WI38 (cell line): ENCODE measurements around the gene RRAGD.
"Not testable (repeated sequence)": the region's sequence is repeated elsewhere in the genome, so short reads cannot be mapped to it uniquely, and the experiment has no call there.

Experiments
- H3K4me3 ChIP-seq: 2 replicates; pipeline ENCODE4 v1.5.1; 2011; ENCODE audit warnings: low read depth, mild to moderate bottlenecking, control low read depth, low read length
- TF ChIP-seq, protein P1 (sequence below): IDR thresholded peaks from 2 replicates; pipeline ENCODE4 v1.5.1; 2012; ENCODE audit warnings: low read depth, mild to moderate bottlenecking, control low read depth, low read length

The RRAGD gene

DNA sequence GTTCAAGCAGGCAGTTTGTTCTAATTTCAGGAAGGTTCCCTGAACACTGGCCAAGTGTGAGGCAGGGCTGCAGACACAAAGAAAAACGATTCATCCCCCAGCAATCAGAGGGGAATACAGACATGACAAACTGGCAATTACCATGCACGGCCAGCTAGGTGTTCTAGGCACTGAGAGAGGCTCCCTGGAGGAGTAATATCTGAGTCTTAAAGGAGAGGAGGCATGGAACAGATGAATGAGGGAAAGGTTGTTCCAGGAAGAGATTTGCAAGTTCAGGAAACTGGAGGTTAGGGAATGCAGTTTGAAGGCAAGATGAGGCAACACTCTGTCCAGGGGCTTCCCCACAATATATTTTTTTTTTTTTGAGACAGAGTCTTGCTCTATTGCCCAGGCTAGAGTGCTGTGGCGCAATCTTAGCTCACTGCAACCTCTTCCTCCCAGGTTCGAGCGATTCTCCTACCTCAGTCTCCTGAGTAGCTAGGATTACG, 11.1 kb downstream of the RRAGD start:
- TF ChIP-seq, protein P1, sequence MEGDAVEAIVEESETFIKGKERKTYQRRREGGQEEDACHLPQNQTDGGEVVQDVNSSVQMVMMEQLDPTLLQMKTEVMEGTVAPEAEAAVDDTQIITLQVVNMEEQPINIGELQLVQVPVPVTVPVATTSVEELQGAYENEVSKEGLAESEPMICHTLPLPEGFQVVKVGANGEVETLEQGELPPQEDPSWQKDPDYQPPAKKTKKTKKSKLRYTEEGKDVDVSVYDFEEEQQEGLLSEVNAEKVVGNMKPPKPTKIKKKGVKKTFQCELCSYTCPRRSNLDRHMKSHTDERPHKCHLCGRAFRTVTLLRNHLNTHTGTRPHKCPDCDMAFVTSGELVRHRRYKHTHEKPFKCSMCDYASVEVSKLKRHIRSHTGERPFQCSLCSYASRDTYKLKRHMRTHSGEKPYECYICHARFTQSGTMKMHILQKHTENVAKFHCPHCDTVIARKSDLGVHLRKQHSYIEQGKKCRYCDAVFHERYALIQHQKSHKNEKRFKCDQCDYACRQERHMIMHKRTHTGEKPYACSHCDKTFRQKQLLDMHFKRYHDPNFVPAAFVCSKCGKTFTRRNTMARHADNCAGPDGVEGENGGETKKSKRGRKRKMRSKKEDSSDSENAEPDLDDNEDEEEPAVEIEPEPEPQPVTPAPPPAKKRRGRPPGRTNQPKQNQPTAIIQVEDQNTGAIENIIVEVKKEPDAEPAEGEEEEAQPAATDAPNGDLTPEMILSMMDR = no peak
- H3K4me3 ChIP-seq = no peak overlapping the region

- no peak overlapping the region for H3K4me3 ChIP-seq
- TF ChIP-seq, protein P1 = no peak
Observed at GRCh38 chr6:89400050-89400449, 12.0 kb downstream of the RRAGD start.

GRCh38 chr6:89398762-89399525, 13.1 kb downstream of the RRAGD start:
- TF ChIP-seq, protein P1 = no peak
- no peak overlapping the region for H3K4me3 ChIP-seq

DNA sequence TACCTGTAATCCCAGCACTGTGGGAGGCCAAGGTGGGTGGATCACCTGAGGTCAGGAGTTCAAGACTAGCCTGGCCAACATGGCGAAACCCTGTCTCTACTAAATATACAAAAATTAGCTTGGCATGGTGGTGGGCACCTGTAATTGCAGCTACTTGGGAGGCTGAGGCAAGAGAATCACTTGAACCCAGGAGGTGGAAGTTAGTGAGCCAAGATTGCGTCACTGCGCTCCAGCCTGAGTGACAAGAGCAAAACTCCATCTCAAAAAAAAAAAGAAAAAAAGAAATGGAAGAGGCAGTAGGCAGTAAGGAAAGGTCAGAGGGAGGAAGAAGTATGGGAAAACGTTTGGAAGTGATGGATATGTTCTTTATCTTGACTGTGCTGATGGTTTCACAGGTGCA, 14.2 kb downstream of the RRAGD start:
- not testable (repeated sequence) for H3K4me3 ChIP-seq

DNA sequence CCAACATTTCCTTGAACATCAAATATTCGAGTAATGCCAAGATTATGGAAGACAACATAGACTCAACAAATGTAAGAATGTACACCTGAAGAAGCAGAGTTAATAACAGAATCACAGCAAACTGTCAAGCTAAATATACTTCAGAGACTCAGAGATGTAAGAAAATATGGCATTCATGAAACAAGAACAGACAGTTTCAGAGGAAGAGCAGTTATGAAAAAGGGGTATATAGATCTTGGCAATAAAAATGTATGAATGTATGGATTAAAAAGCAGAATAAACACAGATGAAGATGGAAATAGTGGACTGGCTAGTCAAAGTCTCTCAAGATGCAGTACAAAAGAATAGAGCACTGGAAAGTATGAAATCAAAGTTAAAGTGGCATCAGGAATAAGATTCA, 18.4 kb downstream of the RRAGD start:
- no peak overlapping the region for H3K4me3 ChIP-seq
- TF ChIP-seq, protein P1 = no peak

DNA sequence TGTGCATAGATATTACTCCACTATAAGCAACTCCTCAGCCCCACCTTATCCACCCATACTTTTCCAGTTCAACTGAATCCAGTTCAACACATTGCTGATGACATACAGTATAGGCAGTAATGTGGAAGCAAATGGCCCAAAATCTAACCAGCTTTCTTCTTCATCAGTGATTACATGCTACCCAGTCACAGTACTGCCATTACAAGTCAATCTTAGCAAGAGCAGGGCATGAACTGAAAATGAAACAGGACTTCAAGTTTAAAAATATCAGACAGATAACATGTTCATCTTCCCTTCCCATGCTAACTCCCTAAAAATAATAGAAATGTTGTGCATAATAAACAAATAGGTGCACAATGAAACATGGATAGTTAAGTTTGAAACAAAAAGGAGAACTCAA, 19.2 kb downstream of the RRAGD start:
- H3K4me3 ChIP-seq = no peak overlapping the region

DNA sequence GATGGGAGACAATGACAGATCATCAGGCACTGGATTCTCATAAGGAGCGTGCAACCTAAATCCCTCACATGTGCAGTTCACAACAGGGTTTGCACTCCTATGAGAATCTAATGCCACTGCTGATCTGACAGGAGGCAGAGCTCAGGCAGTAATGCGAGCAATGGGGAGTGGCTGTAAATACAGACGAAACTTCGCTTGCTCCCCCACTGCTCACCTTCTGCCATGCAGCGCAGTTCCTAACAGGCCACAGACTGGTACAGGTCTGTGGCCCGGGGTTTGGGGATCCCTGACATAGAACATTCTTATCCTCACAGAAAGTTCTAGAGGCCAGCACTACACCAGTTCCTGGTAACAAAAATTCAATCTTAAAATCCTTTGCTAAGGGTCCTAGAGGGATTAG, 23.2 kb downstream of the RRAGD start:
- no peak overlapping the region for H3K4me3 ChIP-seq
- TF ChIP-seq, protein P1 = no peak

More for the DNA sequence above, 19.2 kb downstream of the RRAGD start:
- TF ChIP-seq, protein P1 = no peak
